ENCODE measurements around the gene MBLAC2.

Gene MBLAC2

GRCh38 chr5:90421136-90421535 lies 53.4 kb downstream of the MBLAC2 start:
- Histone ChIP-seq H3K27me3 (ENCODE audit: insufficient read depth, poor library complexity, severe bottlenecking) (no peaks in the 10 kb centered on the region), H3K27ac (replicated peaks) (no peak overlapping the region), H3K4me3 (replicated peaks; ENCODE audit: insufficient read depth, low read length) (no peak overlapping the region)
- no peak for TF ChIP-seq POLR2AphosphoS5 (IDR thresholded peaks at IDR 0.05; ENCODE audit: low read depth)
- no peak for TF ChIP-seq CTCF (IDR thresholded peaks at IDR 0.05; ENCODE audit: insufficient read depth, low read length)
- no peak for TF ChIP-seq GABPA (IDR thresholded peaks at IDR 0.05; ENCODE audit: low read depth)
- TF ChIP-seq REST (IDR thresholded peaks at IDR 0.05; ENCODE audit: insufficient replicate concordance, low read depth), result no peak
- no peak for TF ChIP-seq SPI1 (IDR thresholded peaks at IDR 0.05; ENCODE audit: borderline replicate concordance, low read depth)
- DNase-seq (ENCODE audit: low read depth in 1 of 2, low spot score in 1 of 2), result no peak

- Histone ChIP-seq H3K27me3 (ENCODE audit: insufficient read depth, poor library complexity, severe bottlenecking) (no peaks in the 10 kb centered on the region), H3K27ac (replicated peaks) (no peak overlapping the region), H3K4me3 (replicated peaks; ENCODE audit: insufficient read depth, low read length) (no peak overlapping the region)
- TF ChIP-seq REST (IDR thresholded peaks at IDR 0.05; ENCODE audit: insufficient replicate concordance, low read depth) (no peak), CTCF (IDR thresholded peaks at IDR 0.05; ENCODE audit: insufficient read depth, low read length) (no peak), GABPA (IDR thresholded peaks at IDR 0.05; ENCODE audit: low read depth) (no peak), SPI1 (IDR thresholded peaks at IDR 0.05; ENCODE audit: borderline replicate concordance, low read depth) (no peak), POLR2AphosphoS5 (IDR thresholded peaks at IDR 0.05; ENCODE audit: low read depth) (no peak)
- no peak for DNase-seq (ENCODE audit: low read depth in 1 of 2, low spot score in 1 of 2)
These were observed 56.4 kb downstream of the MBLAC2 start for GRCh38 chr5:90418214-90418613.

- TF ChIP-seq GABPA (IDR thresholded peaks at IDR 0.05; ENCODE audit: low read depth), result no peak
- TF ChIP-seq REST (IDR thresholded peaks at IDR 0.05; ENCODE audit: insufficient replicate concordance, low read depth), result peak; percentile 26
- TF ChIP-seq SPI1 (IDR thresholded peaks at IDR 0.05; ENCODE audit: borderline replicate concordance, low read depth), result 0 out of 2 replicates have a peak, but pooled peaks have one; percentile 0
- Histone ChIP-seq H3K27me3 (ENCODE audit: insufficient read depth, poor library complexity, severe bottlenecking) (no peaks in the 10 kb centered on the region), H3K4me3 (replicated peaks; ENCODE audit: insufficient read depth, low read length) (peak overlapping the region; percentile 46), H3K27ac (replicated peaks) (peak overlapping the region; percentile 98)
- DNase-seq (ENCODE audit: low read depth in 1 of 2, low spot score in 1 of 2), result no peak
These were observed 64.3 kb downstream of the MBLAC2 start for GRCh38 chr5:90410178-90410762.
